LoVo (cell line): ENCODE data around the gene DELE1.
"Not testable (repeated sequence)": the region's sequence is repeated elsewhere in the genome, so short reads cannot be mapped to it uniquely, and the experiment has no call there.

Experiments used
- DNase-seq: peaks from one replicate; pipeline ENCODE4 v3.0.0-alpha.2; 2016; ENCODE audit warnings: low spot score

Gene DELE1

GRCh38 chr5:141889282-141889871, 34.3 kb upstream of the DELE1 start:
- DNase-seq: no peak

DNA sequence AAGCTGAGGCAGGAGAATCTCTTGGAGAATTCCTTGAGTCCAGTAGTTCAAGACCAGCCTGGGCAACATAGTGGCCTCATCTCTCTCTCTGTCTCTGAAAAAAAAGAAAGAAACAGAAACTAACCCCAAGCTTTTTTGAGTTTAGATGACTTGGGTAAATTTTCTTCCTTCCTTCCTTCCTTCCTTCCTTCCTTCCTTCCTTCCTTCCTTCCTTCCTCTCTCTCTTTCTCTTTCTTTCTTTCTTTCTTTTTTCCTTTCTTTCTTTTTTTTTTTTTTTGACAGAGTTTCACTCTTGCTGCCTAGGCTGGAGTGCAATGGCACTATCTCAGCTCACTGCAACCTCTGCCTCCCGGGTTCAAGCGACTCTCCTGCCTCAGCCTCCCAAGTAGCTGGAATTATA, 33.2 kb upstream of the DELE1 start:
- not testable (repeated sequence) for DNase-seq

- no peak for DNase-seq
These were observed 26.2 kb upstream of the DELE1 start for GRCh38 chr5:141897425-141897824.

GRCh38 chr5:141898448-141899049, 25.1 kb upstream of the DELE1 start:
- DNase-seq: no peak

DNA sequence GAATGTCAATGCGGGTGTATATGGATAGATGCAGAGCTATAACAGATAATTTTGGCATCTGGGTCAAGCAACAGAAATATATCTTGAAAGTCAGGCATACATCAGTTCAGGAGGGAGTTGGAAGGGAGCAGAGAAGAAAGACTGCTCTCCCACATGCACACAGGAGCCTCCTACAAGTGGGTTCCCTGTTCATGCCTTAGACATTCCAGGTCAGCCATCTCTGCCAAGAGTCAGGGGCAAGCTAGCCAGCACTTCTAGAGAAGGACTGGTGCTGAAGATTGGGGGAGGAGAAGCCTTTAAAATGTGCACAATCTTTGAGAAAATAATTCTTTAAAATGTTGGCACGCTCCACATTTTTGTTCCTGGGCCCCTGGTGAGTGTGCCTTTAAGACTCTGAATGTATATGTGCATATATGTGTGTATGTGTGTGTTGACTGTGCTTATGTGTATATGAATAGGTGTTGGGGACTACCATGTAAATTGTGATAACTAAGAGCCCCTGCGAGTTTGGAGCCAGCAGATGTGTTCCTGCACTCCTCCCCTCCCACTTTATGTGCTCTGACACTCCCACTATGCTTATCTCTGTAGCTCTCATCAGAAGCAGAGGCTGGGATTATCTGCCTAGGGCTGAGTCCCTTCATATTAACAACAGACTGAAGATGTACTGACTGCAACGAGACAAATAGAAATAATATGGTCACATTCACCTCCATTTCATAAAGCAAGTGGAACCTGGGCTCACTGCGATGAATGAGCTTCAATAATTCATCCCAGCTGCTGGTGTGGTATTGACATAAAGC, 21.5 kb upstream of the DELE1 start:
- DNase-seq: no peak

- DNase-seq: no peak
These were observed 20.4 kb upstream of the DELE1 start for GRCh38 chr5:141903261-141903660.

DNA sequence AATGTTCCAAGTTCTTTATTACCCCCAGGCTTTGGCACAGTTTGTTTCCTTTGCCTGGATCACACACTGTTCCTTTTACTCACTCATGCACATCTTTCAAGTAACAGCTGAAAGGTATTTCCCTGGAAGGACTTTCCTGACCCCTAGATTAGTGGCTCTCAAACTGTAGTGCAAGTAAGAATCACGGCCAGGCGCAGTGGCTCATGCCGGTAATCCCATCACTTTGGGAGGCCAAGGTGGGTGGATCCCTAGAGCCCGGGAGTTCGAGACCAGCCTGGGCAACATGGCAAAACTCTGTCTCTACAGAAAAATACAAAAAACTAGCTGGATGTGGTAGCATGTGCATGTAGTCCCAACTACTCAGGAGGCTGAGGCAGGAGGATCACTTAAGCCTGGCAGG, 19.1 kb upstream of the DELE1 start:
- no peak for DNase-seq

- DNase-seq: no peak
These were observed 17.2 kb upstream of the DELE1 start for GRCh38 chr5:141906517-141906916.

GRCh38 chr5:141906972-141907371, 16.7 kb upstream of the DELE1 start:
- no peak for DNase-seq

GRCh38 chr5:141908796-141909195, 14.9 kb upstream of the DELE1 start:
- DNase-seq: no peak

GRCh38 chr5:141909212-141909611, 14.5 kb upstream of the DELE1 start:
- no peak for DNase-seq

DNA sequence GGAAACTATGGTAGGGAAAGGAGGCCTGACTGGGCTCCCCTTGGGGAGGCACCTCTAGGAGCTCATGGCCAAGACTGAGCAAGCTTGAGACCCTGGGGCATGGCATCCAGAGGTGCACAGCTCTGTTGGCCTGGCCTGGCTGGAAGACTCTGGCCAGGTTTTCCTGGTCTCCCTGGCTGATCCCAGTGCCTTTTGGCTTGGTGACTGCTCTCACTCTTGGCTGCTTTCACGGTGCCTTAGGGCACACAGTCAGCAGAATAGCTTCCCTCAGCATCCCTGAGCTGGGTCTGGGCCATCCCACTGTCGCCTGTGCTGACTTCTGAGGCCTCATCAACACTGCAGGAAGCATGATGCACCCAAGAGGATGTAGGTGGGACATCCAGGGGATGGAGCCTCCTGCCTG, 13.4 kb upstream of the DELE1 start:
- DNase-seq: no peak

DNA sequence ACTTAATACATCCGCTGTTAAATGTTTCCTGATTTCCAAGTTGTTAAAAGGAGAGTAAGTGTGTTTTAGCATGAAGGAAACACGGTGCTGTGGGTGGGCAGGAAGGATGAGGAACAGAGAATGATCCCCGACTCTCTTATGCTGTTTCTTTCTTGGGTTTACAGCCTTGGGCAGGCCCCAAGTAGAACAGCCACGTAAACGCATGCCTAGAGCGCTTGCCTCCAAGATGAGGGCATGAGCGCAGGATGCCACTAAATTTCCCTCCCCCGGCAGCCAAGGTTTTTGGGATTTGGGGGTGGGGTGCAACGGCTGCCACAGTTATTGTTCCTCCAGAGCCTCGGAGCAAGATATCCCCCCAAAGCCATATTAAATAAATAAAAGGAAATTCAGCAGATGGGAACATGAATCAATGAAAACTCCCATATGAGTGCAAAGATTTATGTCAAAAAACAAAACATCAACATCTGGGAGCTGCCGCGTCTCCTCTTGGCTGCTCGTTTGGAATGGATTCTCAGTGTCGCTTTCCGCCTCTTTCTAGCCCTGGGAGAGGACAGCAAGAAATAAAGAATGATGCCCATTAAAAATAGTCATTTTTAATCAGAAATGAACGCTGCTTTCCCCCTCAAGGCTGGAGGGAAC, 10.0 kb upstream of the DELE1 start:
- no peak for DNase-seq

- no peak for DNase-seq
These were observed 9.4 kb upstream of the DELE1 start for GRCh38 chr5:141914199-141914743.

DNA sequence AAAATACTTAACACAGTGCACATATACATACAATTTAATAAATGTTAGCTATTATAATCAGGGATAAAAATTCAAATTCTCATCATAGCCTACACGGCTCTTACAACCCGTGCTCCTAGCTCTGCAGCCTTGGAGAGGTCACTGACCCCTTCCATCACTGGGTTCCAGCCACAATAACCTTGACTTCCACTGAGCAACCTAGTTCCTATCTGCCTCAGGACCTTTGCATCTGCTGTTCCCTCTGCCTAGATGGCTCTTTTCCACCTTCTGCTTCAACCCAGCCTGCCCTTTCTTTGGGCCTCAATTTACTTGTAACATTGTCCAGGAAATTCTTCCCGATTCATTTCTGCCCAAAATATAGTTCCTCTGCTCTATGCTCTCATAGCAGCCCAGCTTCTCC, 8.9 kb upstream of the DELE1 start:
- DNase-seq: no peak

DNA sequence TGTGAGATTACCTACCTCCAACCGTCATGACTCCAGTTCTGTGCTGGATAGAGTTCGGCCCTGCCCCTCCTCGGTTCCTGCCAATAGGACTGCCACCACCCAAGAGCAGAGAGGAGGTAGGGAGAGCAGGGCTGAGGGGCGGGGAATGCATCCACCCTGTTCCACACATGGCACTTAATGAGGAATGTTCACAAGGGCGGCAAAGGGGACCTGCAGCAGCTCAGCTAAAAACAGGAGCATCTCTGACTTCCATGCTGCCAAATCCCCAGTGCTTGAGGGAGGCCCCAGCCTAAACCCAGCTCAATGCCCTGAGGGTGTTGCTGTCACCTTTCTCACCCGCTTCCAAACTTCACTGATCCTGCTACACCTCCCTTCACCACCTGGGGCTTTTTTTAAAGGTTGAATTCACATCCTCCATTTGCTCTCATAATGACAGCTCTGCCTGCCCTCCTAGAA, 7.8 kb upstream of the DELE1 start:
- DNase-seq: no peak

GRCh38 chr5:141916522-141916921, 7.1 kb upstream of the DELE1 start:
- DNase-seq: no peak

GRCh38 chr5:141917760-141918159, 5.9 kb upstream of the DELE1 start:
- DNase-seq: no peak

DNA sequence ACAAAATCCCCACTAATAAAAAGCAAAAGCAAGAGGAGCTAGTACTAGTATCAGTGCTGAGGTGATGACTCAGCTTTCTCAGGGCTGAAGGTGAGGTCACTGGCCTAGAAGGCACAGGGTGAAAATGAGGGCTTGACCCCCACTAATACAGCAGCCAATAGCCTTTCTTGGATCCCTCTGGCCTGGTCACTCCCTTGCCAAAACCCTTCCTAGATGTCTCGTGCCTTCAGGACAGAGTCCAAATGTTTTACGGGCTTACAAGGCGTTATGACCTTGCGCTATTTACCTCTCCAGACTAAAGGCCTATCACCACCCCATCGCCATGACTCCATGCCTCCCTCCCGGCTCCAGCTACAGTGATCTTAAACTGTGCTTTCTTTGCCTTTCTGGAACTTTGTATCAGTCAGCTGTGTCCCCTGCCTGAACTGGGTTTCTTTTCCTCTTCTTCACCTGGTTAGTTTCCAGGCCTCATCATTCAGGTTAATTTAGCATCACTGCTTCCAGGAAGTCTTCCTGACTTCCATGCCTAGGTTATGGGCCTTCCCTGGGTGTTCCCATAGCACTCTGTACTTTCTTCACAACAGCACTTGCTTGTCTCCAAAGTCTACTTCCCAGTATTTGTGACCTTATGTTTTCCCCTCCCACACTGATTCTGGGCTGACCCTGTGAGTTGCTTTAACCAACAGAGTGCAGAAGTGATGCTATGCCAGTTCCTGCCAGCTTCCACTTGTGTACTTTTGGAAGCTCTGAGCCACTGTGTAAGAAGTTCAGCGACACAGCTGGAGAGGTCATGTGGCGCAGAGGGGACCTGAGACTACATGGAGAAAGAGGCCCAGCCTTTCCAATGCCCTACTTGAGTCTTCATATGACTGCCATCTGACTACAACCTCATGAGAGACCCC, 4.2 kb upstream of the DELE1 start:
- no peak for DNase-seq

DNA sequence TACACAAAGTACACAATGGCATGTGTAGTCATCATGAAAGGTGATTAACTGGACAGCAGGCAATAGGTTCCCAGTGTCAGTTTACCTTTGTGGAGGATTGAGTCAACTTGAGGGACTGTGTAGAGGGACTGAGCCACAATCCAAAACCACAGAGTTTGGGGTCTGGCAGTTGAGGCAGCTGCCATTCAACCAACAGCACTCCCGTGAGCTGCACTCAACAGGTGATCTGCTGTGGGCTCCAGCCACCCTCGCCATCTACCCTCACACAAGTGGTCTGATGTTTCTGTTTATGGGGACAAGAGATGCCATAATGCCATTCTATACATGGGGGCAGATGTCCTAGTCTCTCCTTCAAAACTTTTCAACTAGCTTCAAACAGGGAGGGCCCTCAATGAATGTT, 2.9 kb upstream of the DELE1 start:
- DNase-seq: no peak

DNA sequence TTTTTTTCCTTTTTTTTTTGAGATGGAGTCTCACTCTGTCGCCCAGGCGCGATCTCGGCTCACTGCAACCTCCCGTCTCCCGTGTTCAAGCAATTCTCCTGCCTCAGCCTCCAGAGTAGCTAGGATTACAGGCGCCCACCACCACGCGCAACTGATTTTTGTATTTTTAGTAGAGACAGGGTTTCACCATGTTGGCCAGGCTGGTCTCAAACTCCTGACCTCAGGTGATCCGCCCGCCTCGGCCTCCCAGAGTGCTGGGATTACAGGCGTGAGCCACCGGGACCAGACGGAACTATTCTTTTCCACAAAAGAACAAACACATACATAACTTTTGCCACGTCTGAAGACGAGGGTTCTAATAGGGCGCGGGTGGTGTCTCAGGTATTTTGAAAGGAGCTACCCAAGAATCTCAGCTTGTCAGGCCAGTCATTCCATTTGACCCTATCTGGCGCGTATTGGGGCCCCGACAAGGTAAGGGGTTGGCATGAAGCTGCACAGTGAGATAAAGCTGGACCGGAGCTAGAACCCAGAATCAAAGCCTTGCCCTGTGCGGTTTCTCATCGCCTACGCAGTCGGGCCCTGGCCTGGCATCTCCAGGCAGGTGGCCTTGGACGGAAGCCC, 734 bp upstream of the DELE1 start:
- DNase-seq: not testable (repeated sequence)
